Activated CD8-positive, alpha-beta memory T cell treated with anti-CD3 and anti-CD28 coated beads, Interleukin-2, amount 50 U/mL, for 4 hours (primary cell): ENCODE results near the gene PRSS2.

Experiments
- DNase-seq: peaks from one replicate; pipeline ENCODE4 v3.0.0-alpha.2; 2020

The PRSS2 gene

GRCh38 chr7:142805350-142806021 lies 34.7 kb downstream of the PRSS2 start:
- DNase-seq = no peak

DNA sequence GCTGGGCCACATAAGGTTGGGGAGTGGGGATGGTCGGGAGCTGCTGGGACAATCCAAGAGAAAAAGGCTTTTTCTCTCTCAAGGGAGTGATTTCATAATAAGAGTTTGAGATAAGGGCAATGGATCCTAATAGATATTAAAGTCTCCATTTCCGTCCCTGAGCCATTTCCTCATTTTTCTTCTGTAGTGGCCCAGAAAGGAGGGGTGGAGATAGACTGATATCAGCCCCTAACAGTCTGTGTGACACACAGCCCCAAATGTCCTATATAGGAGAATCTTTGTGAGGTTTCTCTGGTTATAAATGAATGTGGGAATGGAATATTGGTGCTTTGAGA lies 35.2 kb downstream of the PRSS2 start:
- no peak for DNase-seq

DNA sequence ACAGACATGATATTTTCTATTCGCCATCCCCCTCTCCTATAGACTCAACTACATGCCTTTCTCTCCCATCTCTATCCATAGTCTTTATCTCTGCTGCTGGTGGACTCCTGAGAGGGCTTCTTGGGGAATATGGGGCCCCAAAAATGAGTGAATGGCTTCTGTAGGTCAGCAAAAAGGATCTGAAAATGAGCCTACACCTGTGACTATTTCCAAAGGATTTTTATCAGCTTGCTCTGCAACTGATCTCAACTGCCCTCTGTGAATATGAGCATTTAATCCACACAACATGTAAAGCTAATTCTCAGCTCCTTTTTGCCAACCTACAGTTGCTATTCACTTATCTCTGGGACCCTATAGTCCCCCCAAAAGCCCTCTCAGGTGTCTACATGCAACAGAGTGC lies 36.2 kb downstream of the PRSS2 start:
- no peak for DNase-seq

- peak; percentile 38 for DNase-seq
Measured at GRCh38 chr7:142807855-142808460, 37.2 kb downstream of the PRSS2 start.

DNA sequence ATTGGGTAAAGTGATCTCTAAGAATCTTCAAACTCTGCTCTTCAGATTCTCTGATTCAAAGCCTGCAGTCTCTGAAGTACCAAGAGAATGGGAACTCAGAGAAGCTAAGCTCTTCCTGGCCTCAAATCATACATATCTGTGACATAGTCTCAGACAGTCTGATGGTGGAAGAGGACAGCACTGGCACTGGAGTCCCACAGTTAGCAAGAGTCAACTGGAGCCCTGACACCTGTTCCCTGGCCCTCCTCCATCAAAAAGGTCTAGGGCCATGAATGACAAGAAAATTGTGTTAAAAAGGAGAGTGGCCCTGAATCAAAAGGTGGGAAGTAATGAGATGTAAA lies 37.7 kb downstream of the PRSS2 start:
- no peak for DNase-seq

DNA sequence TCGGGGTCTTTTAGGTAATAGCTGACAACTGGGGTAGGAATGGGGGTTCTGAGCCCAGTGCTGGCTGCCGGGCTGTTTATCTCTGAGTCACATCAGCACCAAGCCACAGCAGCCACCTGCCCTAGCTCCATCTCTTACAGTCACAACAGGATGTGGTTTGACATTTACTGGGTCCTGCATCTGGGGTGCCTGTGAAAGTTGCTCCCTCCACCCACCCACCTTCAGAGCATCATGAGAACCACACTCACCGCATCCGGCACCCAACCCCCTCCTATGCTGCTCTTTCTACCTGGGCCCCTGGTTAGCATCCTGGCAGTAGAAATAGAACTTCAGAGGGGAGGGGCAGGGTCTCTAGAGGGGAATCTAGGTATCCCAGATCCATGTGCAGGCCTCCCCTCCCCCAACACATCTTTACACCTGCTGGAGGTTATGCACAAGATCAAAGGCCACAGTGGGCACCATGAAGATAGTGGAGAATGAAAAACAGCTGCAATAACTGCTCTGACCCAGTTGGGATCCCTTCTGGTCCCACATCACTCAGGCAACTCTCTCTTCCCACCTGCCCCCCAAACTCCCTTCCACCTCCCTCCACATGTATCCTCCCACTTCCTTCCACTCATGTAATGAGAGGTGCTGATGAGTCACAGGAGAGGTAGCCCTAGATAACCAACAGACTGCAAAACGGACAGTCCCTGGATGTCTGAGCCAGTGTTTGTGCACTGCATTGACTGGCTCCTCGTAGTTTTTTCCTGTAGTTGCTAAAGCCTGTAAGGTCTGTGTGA lies 38.2 kb downstream of the PRSS2 start:
- DNase-seq = peak; percentile 93

DNA sequence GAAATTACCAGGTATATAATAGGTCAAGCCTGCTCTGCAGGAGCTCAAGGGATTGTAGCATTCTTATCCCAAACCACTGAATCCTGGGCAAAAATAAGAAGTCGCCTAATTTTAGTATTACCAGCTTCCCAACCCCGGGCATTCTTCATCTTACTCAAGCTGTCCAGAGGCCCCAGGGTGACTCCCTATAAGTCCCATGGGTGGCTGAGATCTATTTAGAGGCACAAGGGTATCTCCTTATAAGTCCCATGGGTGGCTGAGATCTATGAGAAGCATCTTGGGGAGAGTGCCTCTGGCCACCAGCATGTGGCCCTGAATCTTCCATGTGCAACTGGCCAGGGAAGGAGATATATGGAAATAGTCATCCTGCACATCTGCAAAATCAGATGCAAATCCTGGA lies 38.9 kb downstream of the PRSS2 start:
- peak; percentile 24 for DNase-seq

- peak; percentile 36 for DNase-seq
Measured at GRCh38 chr7:142811154-142811737, 40.5 kb downstream of the PRSS2 start.

GRCh38 chr7:142812437-142813215 lies 41.9 kb downstream of the PRSS2 start:
- DNase-seq = no peak

DNA sequence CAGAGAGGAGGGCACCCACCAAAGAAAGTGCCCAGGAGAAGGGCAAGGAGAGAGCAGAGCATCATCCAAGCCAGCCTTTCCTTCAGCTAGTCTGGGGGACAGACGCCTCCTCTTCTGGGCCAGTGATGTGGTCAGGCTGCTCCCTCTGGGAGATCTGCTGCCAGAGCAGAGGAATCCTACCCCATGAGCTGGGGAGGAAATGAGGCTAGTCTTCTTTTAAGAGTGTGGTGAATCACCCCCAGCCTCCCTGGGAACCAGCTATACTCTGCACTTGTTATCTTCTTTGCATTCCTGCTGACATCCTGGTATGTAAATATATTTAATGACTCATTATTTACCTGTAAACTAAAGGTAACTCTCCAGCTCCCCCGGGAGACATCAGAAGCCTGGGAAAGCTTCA lies 42.5 kb downstream of the PRSS2 start:
- no peak for DNase-seq

DNA sequence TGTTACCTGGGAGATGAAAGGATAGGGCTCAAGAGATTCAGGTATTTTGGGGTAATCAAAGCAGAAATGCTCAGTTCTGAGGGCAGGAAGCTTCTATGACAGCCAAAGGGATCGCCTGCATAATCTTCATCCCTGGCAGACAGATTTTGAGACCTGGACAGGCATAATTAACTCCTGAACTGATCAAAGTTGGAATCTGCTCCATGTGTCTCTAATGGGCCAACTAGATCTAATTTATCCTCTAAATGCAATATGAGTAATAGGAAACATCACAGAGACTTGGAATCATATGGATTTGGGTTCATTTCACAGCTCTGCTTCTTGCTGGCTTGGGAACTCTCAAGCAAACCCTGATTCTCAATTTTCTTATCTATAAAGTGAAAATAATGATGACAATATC lies 42.9 kb downstream of the PRSS2 start:
- DNase-seq = no peak

GRCh38 chr7:142814451-142814850 lies 43.7 kb downstream of the PRSS2 start:
- DNase-seq = no peak

- DNase-seq = no peak
Measured at GRCh38 chr7:142815134-142815533, 44.4 kb downstream of the PRSS2 start.

DNA sequence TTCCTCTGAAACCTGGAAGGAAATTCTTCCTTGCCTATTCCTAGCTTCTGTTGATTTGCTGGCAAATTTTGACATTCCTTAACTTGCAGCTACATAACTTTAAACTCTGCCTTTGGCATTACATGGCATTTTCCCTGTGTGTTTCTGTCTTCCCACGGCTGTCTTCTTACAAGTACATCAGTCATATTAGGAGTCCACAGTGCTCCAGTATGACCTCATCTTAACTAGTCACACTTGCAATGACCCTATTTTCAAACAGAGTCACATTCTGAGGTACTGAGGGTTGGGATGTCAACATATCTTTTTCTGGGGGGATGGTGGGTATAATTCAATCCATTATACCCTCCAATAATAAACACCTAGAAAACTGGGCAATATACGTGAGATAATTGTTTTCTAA lies 46.7 kb downstream of the PRSS2 start:
- DNase-seq = no peak

DNA sequence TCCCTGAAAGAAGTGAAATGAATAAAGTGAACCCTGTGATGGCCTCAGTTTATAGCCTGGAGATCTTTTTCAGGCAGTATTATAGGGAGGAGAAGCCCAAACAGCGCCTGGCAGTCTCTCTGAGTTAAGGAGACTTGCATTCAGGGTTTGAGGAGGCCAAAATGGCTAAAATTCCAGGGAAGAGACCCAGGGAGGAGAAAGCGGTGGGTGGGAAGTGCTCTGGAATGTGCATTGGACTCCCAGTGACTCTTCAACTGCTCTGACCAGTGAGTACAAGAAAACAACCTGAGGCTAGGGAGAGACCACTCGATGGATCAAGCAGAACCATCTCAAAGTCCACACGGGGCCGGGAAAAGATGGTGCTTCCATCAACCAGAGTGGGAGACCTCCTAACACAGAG lies 48.8 kb downstream of the PRSS2 start:
- no peak for DNase-seq

DNA sequence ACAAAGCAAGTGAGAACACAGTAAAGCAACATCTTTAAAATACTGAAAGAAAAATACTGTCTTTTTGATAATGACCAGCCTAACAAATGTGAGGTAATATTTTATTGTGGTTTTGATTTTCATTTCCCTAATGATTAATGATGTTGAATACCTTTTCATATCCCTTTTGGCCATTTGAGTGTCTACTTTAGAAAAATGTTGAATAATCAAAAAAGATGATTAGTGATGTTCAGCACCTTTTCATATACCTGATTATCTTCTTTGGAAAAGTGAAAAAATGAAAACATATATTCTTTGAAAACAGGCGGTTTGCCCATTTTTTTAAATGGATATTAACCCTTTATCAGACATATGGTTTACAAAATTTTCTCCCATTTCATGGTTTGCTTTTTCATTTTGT lies 51.9 kb downstream of the PRSS2 start:
- no peak for DNase-seq
